A549 (cell line): Measurements from ENCODE around the gene CYP26C1.

Experiments used
- CEBPB ChIP-seq, 2 experiments: fragments of >200 bp in 1 of 2; sonication (Bioruptor Twin) in 1 of 2; formaldehyde crosslinking in 1 of 2; IDR thresholded peaks; 2 replicates each; pipeline ENCODE4 v1.6.1; 2012 to 2016
- CTCF ChIP-seq: fragments of >200 bp; sonication (Bioruptor Twin); formaldehyde crosslinking; IDR thresholded peaks from 3 replicates; pipeline ENCODE4 v1.5.1; 2016
- ELK1 ChIP-seq: fragments of 150-350 bp; IDR thresholded peaks from 2 replicates; pipeline ENCODE4 v1.6.1; 2014; ENCODE audit warnings: low read depth, mild to moderate bottlenecking, low read length
- JUNB ChIP-seq: fragments of >200 bp; sonication (Bioruptor Twin); formaldehyde crosslinking; IDR thresholded peaks from 2 replicates; pipeline ENCODE4 v1.6.1; 2016
- KDM1A ChIP-seq: fragments of 200-600 bp; sonication (generic); IDR thresholded peaks from 2 replicates; pipeline ENCODE4 v1.6.1; 2016; ENCODE audit warnings: low read depth, mild to moderate bottlenecking
- MAFK ChIP-seq: fragments of 450-650 bp; IDR thresholded peaks from 2 replicates; pipeline ENCODE4 v1.6.1; 2014; ENCODE audit not compliant: partially characterized antibody
- POLR2A ChIP-seq: IDR thresholded peaks from 2 replicates; pipeline ENCODE4 v1.6.1; 2012; ENCODE audit warnings: mild to moderate bottlenecking, low read length
- USF2 ChIP-seq: fragments of 450-650 bp; IDR thresholded peaks from 2 replicates; pipeline ENCODE4 v1.6.1; 2014; ENCODE audit warnings: antibody characterized with exemption

- TF ChIP-seq CTCF, result no peak
- TF ChIP-seq CEBPB (IDR thresholded peaks at IDR 0.05), result no peak
- TF ChIP-seq USF2, result no peak
- TF ChIP-seq ELK1, result no peak
- TF ChIP-seq MAFK, result no peak
- no peak for TF ChIP-seq KDM1A
- no peak for TF ChIP-seq POLR2A
- no peak for TF ChIP-seq JUNB
These were observed at the start of gene CYP26C1 for GRCh38 chr10:93059975-93060886.
